Cardiac fibroblast (primary cell): ENCODE results near the gene ABCC4.
A peak's percentile ranks its signal among the peaks of the same experiment; 100 is the strongest.

Source experiments
- DNase-seq, 2 donors: peaks; one replicate each; pipeline versions ENCODE4 v3.0.0 to v3.0.0-alpha.2; 2010; ENCODE audit warnings: low read depth in 2 of 2
- H3K4me3 ChIP-seq, 2 donors: replicated peaks in 1 of 2; 1 replicate in 1 of 2; 2 replicates in 1 of 2; pipeline ENCODE4 v1.5.1; 2011; ENCODE audit warnings: low read depth in 2 of 2, low read length in 2 of 2, mild to moderate bottlenecking in 2 of 2, moderate library complexity in 1 of 2
- TF ChIP-seq, protein P1 (sequence below): IDR thresholded peaks from one replicate; pipeline ENCODE4 v1.5.1; 2011; ENCODE audit warnings: low read depth, mild to moderate bottlenecking, low read length, inconsistent platforms

The ABCC4 gene

GRCh38 chr13:94984958-94985357 is 316.3 kb downstream of the ABCC4 start:
- DNase-seq, result no peak
- H3K4me3 ChIP-seq, result no peak overlapping the region
- TF ChIP-seq, protein P1, sequence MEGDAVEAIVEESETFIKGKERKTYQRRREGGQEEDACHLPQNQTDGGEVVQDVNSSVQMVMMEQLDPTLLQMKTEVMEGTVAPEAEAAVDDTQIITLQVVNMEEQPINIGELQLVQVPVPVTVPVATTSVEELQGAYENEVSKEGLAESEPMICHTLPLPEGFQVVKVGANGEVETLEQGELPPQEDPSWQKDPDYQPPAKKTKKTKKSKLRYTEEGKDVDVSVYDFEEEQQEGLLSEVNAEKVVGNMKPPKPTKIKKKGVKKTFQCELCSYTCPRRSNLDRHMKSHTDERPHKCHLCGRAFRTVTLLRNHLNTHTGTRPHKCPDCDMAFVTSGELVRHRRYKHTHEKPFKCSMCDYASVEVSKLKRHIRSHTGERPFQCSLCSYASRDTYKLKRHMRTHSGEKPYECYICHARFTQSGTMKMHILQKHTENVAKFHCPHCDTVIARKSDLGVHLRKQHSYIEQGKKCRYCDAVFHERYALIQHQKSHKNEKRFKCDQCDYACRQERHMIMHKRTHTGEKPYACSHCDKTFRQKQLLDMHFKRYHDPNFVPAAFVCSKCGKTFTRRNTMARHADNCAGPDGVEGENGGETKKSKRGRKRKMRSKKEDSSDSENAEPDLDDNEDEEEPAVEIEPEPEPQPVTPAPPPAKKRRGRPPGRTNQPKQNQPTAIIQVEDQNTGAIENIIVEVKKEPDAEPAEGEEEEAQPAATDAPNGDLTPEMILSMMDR, result no peak

DNA sequence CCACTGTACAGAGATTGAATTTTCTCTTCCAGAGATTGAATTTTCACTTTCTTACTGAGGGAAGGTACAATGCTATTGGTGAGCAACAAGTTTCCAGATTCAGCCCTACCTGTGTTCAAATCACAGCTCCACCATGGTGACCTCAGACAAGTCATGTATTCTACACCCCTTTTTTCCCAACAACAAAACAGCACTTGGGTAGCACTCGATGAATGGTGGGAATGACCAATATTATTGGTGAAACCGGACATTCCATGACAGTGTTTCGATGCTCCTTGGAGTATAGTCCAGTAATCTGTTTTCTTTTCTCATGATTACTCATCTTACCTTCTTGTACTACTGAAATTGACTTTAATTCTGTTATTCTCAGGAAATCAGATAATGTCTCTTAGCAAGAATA is 322.7 kb downstream of the ABCC4 start:
- DNase-seq, result peak in 1 of 2 donors; percentile 57
- no peak overlapping the region for H3K4me3 ChIP-seq
- TF ChIP-seq, protein P1, result no peak

- TF ChIP-seq, protein P1, result no peak
- H3K4me3 ChIP-seq, result no peak overlapping the region
- no peak for DNase-seq
These were observed 327.0 kb downstream of the ABCC4 start for GRCh38 chr13:94974015-94974951.

GRCh38 chr13:94972262-94972661 is 329.0 kb downstream of the ABCC4 start:
- H3K4me3 ChIP-seq, result no peak overlapping the region
- DNase-seq, result no peak
- TF ChIP-seq, protein P1, result no peak
